Stimulated activated CD8-positive, alpha-beta memory T cell treated with anti-CD3 and anti-CD28 coated beads, Interleukin-12 subunit alpha, Interleukin-12 subunit beta, amount 100 ng/mL, for 1 hour (primary cell): Measurements from ENCODE around the gene PDE12.
A peak's percentile ranks its signal among the peaks of the same experiment; 100 is the strongest.
"Not testable (repeated sequence)": the region's sequence is repeated elsewhere in the genome, so short reads cannot be mapped to it uniquely, and the experiment has no call there.

Experiments used
- DNase-seq: peaks from one replicate; pipeline ENCODE4 v3.0.0-alpha.2; 2020; ENCODE audit warnings: low read depth

The PDE12 gene

DNA sequence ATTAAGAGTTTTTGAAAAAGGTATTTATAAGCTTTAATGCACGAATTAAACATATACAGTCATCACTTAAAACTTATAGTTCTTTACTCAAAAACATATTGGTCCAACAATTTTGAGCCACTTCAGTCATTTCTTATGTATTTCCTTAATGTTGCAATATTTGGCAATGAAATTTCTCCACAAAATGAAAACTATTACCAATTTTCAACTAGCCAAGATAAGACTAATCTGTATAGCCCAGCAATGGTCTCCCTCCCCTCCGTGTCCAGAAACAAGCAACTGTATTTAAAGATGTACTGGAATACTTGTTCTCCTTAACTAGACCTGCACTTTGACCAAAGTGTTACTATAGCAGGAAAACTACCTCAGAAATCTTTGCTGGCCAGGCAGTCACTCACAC is 31.8 kb downstream of the PDE12 start:
- no peak for DNase-seq

DNA sequence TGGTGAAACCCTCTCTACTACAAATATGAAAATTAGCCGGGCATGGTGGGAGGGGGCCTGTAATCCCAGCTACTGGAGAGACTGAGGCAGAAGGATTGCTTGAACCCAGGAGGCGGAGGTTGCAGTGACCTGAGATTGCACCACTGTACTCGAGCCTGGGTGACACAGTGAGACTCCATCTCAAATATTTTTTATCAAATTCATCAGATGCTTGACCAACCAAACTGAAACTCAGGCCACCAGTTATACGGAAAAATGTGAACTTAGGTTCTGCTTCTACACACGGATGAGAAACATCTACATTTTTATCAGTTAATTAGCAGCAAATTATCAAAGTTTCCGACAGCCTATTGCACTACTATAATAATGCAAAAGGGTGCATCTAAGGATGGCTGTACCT is 36.2 kb downstream of the PDE12 start:
- DNase-seq, result no peak

DNA sequence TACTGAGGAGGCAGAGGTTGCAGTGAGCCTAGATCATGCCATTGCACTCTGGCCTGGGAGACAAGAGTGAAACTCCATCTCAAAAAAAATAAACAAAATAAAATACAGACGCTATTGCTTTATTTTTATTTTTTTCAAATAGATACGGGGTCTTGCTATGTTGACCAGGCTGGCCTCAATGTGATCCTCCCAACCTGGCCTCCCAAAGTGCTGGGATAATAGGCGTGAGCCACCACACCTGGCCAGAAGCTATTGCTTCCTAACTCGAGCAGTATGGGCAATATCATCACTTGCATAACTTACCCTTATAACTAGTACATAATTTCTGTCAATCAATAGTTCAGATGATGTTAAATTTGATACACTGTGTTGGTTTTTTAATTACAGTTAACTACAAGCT is 38.1 kb downstream of the PDE12 start:
- DNase-seq, result no peak

DNA sequence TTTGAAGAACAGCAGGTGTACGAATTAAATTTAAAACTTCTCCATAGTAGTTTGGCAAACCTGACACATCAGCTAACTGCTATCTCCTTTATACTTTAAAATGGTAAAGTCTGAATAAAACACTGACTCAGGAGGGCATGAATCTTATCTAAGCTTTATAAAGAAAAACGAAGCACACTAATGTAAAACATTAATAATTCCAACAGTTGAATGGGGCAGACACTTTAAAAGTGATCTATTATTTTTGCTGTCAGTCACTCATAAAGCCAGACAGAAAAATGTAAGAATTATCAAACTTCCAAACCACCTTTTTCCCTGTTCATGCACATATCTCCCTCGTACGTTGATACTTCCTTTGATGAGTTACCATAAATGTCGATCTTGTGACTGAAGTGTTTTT is 38.5 kb downstream of the PDE12 start:
- DNase-seq, result no peak

DNA sequence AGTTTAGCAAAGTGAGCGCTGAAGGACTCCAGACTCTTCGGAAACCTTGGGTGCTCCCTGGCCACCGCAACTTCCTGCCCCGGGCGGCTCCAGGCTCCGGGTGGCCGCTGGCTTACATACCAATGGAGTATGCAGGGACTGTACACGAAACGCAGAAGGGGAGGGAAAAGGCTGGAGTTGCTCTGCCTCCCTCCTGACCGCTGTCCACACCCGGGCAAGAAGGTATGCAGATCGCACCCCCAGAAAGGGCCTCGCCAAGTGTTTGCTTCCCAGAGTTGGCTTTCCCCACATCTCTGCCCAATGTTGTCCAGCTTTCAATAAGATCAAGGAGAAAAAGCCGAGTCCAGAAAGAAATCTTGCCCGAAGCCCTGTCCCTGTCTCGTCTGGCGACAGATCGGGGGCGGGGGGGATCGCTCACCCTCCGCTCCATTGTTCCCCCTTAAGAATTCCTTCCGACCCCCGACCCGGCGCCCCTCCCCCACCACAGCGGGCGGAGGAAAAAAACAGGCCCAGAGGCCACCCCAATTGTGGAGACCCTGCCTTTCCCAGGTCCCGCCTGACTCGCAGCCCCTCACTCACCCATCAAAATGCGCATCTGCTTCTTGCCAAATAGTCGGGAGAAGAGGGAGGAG is 40.5 kb downstream of the PDE12 start:
- DNase-seq, result peak; percentile 49

DNA sequence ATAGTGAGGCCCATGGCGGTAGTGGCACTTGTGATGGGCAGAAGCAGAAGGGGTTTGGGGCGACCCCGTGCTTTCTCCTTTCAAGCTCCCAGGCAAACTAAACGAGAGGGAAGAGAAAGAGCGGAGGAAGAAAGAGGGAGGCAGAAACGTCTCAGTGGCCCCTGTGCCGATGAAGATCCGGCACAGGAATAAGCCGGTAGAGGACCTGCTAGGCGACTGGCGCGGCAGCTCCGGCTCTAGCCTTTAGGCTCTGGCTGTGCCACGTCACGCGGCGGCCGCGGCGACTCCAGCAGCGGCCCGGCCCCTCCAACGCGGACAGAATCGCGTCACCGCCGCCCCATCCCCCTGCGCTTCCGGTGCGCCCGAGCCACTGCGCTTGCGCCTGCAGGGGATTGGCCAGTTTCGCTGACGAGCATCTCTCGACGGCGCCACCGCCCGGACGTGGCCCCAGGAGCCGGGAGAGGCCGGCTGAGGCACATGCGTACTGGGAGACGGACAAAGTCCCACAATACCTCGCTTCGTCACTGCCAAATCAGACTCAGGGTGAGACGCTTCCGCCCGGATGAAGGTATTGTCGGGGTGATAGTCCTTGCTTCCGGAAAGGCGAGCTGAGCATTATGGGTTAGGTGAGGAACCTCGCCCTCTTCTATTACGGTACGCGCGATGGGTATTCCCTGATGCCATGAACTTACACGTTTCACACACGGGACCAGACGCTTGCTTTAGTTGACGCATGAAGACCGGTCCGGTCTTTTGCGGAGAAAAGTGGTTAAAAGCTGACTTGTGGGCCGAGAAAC is 41.3 kb downstream of the PDE12 start, which contains the start of gene ARF4:
Gene ARF4, minus strand, starts transcription at position 218 of the 797 bp plus-strand sequence. Its CDS starts 204 bp downstream, at position 14.
- peak; percentile 99 for DNase-seq

DNA sequence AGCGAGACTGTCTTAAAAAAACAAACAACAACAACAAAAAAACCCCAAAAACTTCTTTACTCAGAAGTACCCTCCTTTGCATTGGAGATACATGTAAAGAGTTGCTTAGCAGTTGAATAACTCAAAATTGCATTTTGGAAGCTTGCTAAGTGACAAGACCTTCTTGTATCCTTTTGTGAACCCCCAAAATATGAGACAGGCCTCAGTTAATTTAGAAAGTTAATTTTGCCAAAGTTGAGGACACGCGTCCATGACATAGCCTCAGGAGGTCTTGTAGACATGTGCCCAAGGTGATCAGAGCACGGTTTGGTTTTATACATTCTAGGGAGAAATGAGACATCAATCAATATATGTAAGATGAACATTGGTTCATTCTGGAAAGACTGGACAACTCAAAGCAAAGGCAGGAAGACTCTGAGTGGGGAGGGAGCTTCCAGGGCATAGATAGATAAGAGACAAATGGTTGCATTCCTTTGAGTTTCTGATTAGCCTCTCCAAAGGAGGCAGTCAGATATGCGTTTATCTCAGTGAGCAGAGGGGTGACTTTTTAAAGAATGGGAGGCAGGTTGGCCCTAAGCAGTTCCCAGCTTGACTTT is 42.8 kb downstream of the PDE12 start:
- no peak for DNase-seq

DNA sequence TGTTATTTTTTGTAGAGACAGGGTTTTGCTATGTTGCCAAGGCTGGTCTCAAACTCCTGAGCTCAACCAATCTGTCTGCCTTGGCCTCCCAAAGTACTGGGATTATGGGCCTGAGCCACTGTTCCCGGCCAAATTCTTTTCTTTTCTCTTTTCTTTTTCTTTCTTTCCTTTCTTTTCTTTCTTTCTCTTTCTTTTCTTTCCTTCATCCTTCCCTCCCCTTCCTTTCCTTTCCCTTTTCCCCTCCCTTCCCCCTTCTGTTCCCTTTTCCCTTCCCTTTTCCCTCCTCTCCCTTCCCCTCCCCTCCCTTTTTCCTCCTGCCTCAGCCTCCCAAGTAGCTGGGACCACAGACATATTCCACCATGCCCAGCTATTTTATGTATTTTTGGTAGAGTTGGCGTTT is 44.1 kb downstream of the PDE12 start:
- no peak for DNase-seq

DNA sequence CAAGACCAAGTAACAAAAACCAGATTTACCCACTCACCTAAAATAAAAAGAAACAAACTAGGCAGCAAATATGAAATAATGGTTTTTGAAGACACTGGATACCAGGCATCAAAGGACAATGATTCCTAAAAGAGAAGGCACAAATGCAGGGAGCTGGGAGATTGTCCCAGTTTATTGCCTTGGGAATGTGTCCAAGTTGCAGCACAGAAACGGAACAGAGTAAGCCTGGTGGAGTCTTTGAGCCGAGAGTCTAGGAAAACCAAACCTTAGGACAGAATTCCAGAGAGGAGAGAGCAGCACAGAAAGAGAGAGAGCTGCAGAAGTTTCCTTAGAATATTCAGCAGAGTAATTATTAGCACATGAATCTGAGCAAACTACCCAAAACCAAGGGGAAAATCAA is 48.9 kb downstream of the PDE12 start:
- no peak for DNase-seq

DNA sequence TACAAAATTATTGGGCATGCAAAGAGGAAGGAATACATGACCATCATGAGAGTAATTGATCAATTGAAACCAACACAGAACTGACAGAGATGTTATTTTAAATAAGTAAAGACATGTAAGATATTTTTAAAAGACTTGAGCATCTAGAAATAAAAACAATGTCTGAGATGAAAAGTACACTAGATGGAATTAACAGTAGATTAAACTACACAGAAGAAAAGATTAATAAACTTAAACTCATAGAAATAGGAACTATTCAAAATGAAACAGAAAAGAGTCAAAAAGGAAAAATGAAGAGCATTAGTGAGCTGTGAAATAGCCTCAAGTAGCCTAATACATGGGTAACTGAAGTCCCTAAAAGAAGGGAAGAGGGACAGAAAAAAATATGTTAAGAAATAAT is 49.6 kb downstream of the PDE12 start:
- DNase-seq, result no peak

DNA sequence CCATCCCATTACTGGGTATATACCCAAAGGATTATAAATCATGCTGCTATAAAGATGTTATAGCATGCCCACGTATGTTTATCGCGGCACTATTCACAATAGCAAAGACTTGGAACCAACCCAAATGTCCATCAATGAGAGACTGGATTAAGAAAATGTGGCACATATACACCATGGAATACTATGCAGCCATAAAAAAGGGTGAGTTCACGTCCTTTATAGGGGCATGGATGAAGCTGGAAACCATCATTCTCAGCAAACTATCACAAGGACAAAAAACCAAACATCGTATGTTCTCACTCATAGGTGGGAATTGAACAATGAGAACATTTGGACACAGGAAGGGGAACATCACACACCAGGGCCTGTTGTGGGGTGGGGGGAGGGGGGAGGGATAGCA is 55.8 kb downstream of the PDE12 start:
- not testable (repeated sequence) for DNase-seq

DNA sequence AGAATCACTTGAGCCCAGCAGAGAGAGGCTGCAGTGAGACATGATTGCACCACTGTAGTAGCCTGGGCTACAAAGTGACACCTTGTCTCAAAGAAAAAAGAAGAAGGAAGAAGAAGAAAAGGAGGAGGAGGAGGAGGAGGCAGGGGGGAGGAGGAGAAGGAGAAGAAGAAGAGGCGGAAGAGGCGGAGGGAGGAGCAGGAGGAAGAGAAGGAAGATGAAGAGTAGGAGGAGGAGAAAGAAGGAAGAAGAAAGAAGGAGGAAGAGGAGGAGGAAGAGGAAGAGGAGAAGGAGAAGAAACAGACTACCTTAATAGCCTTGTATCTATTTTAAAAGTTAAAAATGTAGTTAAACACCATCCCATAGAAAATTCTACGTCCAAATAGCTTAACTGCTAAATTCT is 60.2 kb downstream of the PDE12 start:
- DNase-seq, result no peak
